ENCODE measurements around the gene NRK.
A peak's percentile ranks its signal among the peaks of the same experiment; 100 is the strongest.
"Not testable (repeated sequence)": the region's sequence is repeated elsewhere in the genome, so short reads cannot be mapped to it uniquely, and the experiment has no call there.

NRK gene, protein sequence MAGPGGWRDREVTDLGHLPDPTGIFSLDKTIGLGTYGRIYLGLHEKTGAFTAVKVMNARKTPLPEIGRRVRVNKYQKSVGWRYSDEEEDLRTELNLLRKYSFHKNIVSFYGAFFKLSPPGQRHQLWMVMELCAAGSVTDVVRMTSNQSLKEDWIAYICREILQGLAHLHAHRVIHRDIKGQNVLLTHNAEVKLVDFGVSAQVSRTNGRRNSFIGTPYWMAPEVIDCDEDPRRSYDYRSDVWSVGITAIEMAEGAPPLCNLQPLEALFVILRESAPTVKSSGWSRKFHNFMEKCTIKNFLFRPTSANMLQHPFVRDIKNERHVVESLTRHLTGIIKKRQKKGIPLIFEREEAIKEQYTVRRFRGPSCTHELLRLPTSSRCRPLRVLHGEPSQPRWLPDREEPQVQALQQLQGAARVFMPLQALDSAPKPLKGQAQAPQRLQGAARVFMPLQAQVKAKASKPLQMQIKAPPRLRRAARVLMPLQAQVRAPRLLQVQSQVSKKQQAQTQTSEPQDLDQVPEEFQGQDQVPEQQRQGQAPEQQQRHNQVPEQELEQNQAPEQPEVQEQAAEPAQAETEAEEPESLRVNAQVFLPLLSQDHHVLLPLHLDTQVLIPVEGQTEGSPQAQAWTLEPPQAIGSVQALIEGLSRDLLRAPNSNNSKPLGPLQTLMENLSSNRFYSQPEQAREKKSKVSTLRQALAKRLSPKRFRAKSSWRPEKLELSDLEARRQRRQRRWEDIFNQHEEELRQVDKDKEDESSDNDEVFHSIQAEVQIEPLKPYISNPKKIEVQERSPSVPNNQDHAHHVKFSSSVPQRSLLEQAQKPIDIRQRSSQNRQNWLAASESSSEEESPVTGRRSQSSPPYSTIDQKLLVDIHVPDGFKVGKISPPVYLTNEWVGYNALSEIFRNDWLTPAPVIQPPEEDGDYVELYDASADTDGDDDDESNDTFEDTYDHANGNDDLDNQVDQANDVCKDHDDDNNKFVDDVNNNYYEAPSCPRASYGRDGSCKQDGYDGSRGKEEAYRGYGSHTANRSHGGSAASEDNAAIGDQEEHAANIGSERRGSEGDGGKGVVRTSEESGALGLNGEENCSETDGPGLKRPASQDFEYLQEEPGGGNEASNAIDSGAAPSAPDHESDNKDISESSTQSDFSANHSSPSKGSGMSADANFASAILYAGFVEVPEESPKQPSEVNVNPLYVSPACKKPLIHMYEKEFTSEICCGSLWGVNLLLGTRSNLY (N-terminal part only)

GRCh38 chrX:105822138-105823091, at the start of gene NRK:
NRK (plus strand) TSS chrX:105822539; CDS start chrX:105822846, 307 bp downstream.
- H3K4me3 ChIP-seq (ENCODE audit: low read length in 2 of 2), result peak within 1 kb of the TSS; percentile 7 to 23
- no peaks in the 10 kb centered on the region for H3K36me3 ChIP-seq (ENCODE audit: control insufficient read depth in 2 of 2, insufficient read depth in 2 of 2, low read length in 2 of 2)
- no peak within 1 kb of the TSS for H3K9ac ChIP-seq (ENCODE audit: low read depth in 1 of 2, low read length in 2 of 2)
- no peaks in the 10 kb centered on the region for H3K4me1 ChIP-seq (ENCODE audit: control insufficient read depth in 2 of 2, insufficient read depth in 2 of 2, low read length in 2 of 2)
- H3K9me3 ChIP-seq (ENCODE audit: control insufficient read depth in 2 of 2, low read length in 2 of 2), result peaks cover 0 to 2% of the 10 kb centered on the region in 2 donors
- no peak within 1 kb of the TSS for H3K27ac ChIP-seq (ENCODE audit: low read depth in 2 of 2, low read length in 2 of 2)
- H3K27me3 ChIP-seq (ENCODE audit: control insufficient read depth in 2 of 2, insufficient read depth in 2 of 2, low read length in 2 of 2), result peaks cover 12 to 26% of the 10 kb centered on the region in 2 donors

GRCh38 chrX:105773801-105774200, 48.5 kb upstream of the NRK start:
- Histone ChIP-seq H3K4me3 (ENCODE audit: low read length in 2 of 2) (no peak overlapping the region), H3K9ac (ENCODE audit: low read depth in 1 of 2, low read length in 2 of 2) (no peak overlapping the region), H3K4me1 (ENCODE audit: control insufficient read depth in 2 of 2, insufficient read depth in 2 of 2, low read length in 2 of 2) (no peaks in the 10 kb centered on the region), H3K36me3 (ENCODE audit: control insufficient read depth in 2 of 2, insufficient read depth in 2 of 2, low read length in 2 of 2) (no peaks in the 10 kb centered on the region), H3K9me3 (ENCODE audit: control insufficient read depth in 2 of 2, low read length in 2 of 2) (no peaks in the 10 kb centered on the region), H3K27ac (ENCODE audit: low read depth in 2 of 2, low read length in 2 of 2) (no peak overlapping the region), H3K27me3 (ENCODE audit: control insufficient read depth in 2 of 2, insufficient read depth in 2 of 2, low read length in 2 of 2) (no peaks in the 10 kb centered on the region)

DNA sequence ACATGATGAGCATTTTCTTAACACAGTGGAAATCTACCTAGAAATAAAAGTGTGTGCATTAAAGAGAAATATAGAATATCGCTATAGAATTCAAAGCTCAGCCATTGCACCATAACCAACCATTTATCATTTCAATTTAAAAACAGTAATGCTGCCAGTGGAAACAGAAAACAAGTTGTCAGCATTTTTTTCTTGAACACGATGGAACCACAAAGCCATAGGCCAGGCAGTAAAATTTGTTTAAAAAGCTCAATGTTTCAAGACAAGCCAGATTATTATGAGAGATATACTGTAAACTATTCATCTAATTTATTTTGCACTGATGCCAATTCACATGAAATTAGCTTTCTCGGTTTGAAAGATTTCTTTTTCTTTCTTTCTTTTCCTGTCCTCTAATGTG, 46.7 kb upstream of the NRK start:
- Histone ChIP-seq H3K27ac (ENCODE audit: low read depth in 2 of 2, low read length in 2 of 2) (no peak overlapping the region), H3K36me3 (ENCODE audit: control insufficient read depth in 2 of 2, insufficient read depth in 2 of 2, low read length in 2 of 2) (no peaks in the 10 kb centered on the region), H3K9me3 (ENCODE audit: control insufficient read depth in 2 of 2, low read length in 2 of 2) (no peaks in the 10 kb centered on the region), H3K9ac (ENCODE audit: low read depth in 1 of 2, low read length in 2 of 2) (no peak overlapping the region), H3K4me1 (ENCODE audit: control insufficient read depth in 2 of 2, insufficient read depth in 2 of 2, low read length in 2 of 2) (no peaks in the 10 kb centered on the region), H3K27me3 (ENCODE audit: control insufficient read depth in 2 of 2, insufficient read depth in 2 of 2, low read length in 2 of 2) (no peaks in the 10 kb centered on the region), H3K4me3 (ENCODE audit: low read length in 2 of 2) (no peak overlapping the region)

DNA sequence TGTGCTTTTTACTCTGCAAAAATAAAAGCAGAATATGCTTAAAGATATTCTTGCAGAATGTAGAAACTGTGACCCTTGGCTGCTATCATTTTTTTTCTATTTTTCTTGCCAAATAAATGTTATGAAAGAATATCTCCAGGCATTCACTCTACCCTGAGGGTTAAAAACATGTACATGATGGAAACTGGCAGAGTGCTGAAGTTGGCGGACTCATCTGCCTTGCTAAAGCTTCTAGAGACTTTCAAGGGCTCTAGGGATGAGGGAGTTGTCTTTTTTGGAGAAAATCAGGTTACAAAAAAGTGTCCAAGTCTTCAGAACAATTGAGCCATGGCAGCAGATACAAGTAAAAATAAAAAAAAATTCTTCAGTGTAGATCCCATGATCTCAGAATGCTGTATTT, 40.5 kb upstream of the NRK start:
- Histone ChIP-seq H3K9ac (ENCODE audit: low read depth in 1 of 2, low read length in 2 of 2) (no peak overlapping the region), H3K27ac (ENCODE audit: low read depth in 2 of 2, low read length in 2 of 2) (no peak overlapping the region), H3K4me1 (ENCODE audit: control insufficient read depth in 2 of 2, insufficient read depth in 2 of 2, low read length in 2 of 2) (no peaks in the 10 kb centered on the region), H3K9me3 (ENCODE audit: control insufficient read depth in 2 of 2, low read length in 2 of 2) (no peaks in the 10 kb centered on the region), H3K4me3 (ENCODE audit: low read length in 2 of 2) (no peak overlapping the region), H3K36me3 (ENCODE audit: control insufficient read depth in 2 of 2, insufficient read depth in 2 of 2, low read length in 2 of 2) (no peaks in the 10 kb centered on the region), H3K27me3 (ENCODE audit: control insufficient read depth in 2 of 2, insufficient read depth in 2 of 2, low read length in 2 of 2) (no peaks in the 10 kb centered on the region)

DNA sequence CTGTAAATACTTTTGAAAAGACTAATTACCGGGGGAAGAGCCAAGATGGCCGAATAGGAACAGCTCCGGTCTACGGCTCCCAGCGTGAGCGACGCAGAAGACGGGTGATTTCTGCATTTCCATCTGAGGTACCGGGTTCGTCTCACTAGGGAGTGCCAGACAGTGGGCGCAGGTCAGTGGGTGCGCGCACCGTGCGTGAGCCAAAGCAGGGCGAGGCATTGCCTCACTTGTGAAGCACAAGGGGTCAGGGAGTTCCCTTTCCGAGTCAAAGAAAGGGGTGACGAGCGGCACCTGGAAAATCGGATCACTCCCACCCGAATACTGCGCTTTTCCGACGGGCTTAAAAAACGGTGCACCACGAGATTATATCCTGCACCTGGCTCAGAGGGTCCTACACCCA, 25.5 kb upstream of the NRK start:
- not testable (repeated sequence) for H3K27me3 ChIP-seq (ENCODE audit: control insufficient read depth in 2 of 2, insufficient read depth in 2 of 2, low read length in 2 of 2); H3K9ac ChIP-seq (ENCODE audit: low read depth in 1 of 2, low read length in 2 of 2); H3K4me3 ChIP-seq (ENCODE audit: low read length in 2 of 2); H3K9me3 ChIP-seq (ENCODE audit: control insufficient read depth in 2 of 2, low read length in 2 of 2); H3K4me1 ChIP-seq (ENCODE audit: control insufficient read depth in 2 of 2, insufficient read depth in 2 of 2, low read length in 2 of 2); H3K27ac ChIP-seq (ENCODE audit: low read depth in 2 of 2, low read length in 2 of 2); H3K36me3 ChIP-seq (ENCODE audit: control insufficient read depth in 2 of 2, insufficient read depth in 2 of 2, low read length in 2 of 2)

DNA sequence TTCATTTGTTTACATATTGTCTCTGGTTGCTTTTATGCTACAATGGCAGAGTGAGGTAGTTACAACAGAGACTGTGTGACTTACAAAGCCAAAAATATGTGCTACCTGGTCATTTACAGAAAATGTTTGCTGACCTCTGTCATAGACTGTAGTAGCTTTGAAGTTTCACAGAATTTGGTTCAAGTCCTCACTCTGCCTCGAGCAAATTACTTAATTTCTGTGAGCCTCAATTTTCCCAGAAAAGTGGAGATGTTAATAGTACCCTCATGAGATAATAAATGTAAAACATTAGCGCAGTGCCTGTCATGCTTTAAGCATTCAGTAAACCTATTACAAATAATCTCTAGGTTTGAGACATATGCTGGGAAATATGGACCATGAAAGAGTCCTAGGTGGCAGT, 18.4 kb upstream of the NRK start:
- H3K9me3 ChIP-seq (ENCODE audit: control insufficient read depth in 2 of 2, low read length in 2 of 2), result no peaks in the 10 kb centered on the region
- no peaks in the 10 kb centered on the region for H3K4me1 ChIP-seq (ENCODE audit: control insufficient read depth in 2 of 2, insufficient read depth in 2 of 2, low read length in 2 of 2)
- H3K36me3 ChIP-seq (ENCODE audit: control insufficient read depth in 2 of 2, insufficient read depth in 2 of 2, low read length in 2 of 2), result no peaks in the 10 kb centered on the region
- H3K4me3 ChIP-seq (ENCODE audit: low read length in 2 of 2), result no peak overlapping the region
- H3K27ac ChIP-seq (ENCODE audit: low read depth in 2 of 2, low read length in 2 of 2), result no peak overlapping the region
- no peak overlapping the region for H3K9ac ChIP-seq (ENCODE audit: low read depth in 1 of 2, low read length in 2 of 2)
- no peaks in the 10 kb centered on the region for H3K27me3 ChIP-seq (ENCODE audit: control insufficient read depth in 2 of 2, insufficient read depth in 2 of 2, low read length in 2 of 2)

DNA sequence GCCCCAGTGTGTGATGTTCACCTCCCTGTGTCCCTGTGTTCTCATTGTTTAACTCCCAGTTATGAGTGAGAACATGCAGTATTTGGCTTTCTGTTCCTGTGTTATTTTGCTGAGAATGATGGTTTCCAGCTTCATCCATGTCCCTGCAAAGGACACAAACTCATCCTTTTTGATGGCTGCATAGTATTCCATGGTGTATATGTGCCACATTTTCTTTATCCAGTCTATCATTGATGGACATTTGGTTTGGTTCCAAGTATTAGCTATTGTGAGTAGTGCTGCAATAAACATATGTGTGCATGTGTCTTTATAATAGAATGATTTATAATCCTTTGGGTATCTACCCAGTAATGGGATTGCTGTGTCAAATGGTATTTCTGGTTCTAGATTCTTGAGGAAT, 16.7 kb upstream of the NRK start:
- not testable (repeated sequence) for H3K36me3 ChIP-seq (ENCODE audit: control insufficient read depth in 2 of 2, insufficient read depth in 2 of 2, low read length in 2 of 2); H3K4me3 ChIP-seq (ENCODE audit: low read length in 2 of 2); H3K4me1 ChIP-seq (ENCODE audit: control insufficient read depth in 2 of 2, insufficient read depth in 2 of 2, low read length in 2 of 2); H3K9ac ChIP-seq (ENCODE audit: low read depth in 1 of 2, low read length in 2 of 2); H3K27me3 ChIP-seq (ENCODE audit: control insufficient read depth in 2 of 2, insufficient read depth in 2 of 2, low read length in 2 of 2); H3K9me3 ChIP-seq (ENCODE audit: control insufficient read depth in 2 of 2, low read length in 2 of 2); H3K27ac ChIP-seq (ENCODE audit: low read depth in 2 of 2, low read length in 2 of 2)

- Histone ChIP-seq H3K36me3 (ENCODE audit: control insufficient read depth in 2 of 2, insufficient read depth in 2 of 2, low read length in 2 of 2) (no peaks in the 10 kb centered on the region), H3K27ac (ENCODE audit: low read depth in 2 of 2, low read length in 2 of 2) (no peak overlapping the region), H3K4me3 (ENCODE audit: low read length in 2 of 2) (no peak overlapping the region), H3K9ac (ENCODE audit: low read depth in 1 of 2, low read length in 2 of 2) (no peak overlapping the region), H3K9me3 (ENCODE audit: control insufficient read depth in 2 of 2, low read length in 2 of 2) (no peaks in the 10 kb centered on the region), H3K27me3 (ENCODE audit: control insufficient read depth in 2 of 2, insufficient read depth in 2 of 2, low read length in 2 of 2) (peaks cover 6 to 10% of the 10 kb centered on the region in 2 donors), H3K4me1 (ENCODE audit: control insufficient read depth in 2 of 2, insufficient read depth in 2 of 2, low read length in 2 of 2) (no peaks in the 10 kb centered on the region)
Observed at GRCh38 chrX:105816517-105816916, 5.8 kb upstream of the NRK start.

GRCh38 chrX:105820247-105820646, 2.1 kb upstream of the NRK start:
- H3K27ac ChIP-seq (ENCODE audit: low read depth in 2 of 2, low read length in 2 of 2), result no peak overlapping the region
- H3K4me1 ChIP-seq (ENCODE audit: control insufficient read depth in 2 of 2, insufficient read depth in 2 of 2, low read length in 2 of 2), result no peaks in the 10 kb centered on the region
- no peak overlapping the region for H3K4me3 ChIP-seq (ENCODE audit: low read length in 2 of 2)
- no peak overlapping the region for H3K9ac ChIP-seq (ENCODE audit: low read depth in 1 of 2, low read length in 2 of 2)
- H3K27me3 ChIP-seq (ENCODE audit: control insufficient read depth in 2 of 2, insufficient read depth in 2 of 2, low read length in 2 of 2), result peaks cover 12 to 26% of the 10 kb centered on the region in 2 donors
- H3K9me3 ChIP-seq (ENCODE audit: control insufficient read depth in 2 of 2, low read length in 2 of 2), result peaks cover 0 to 2% of the 10 kb centered on the region in 2 donors
- no peaks in the 10 kb centered on the region for H3K36me3 ChIP-seq (ENCODE audit: control insufficient read depth in 2 of 2, insufficient read depth in 2 of 2, low read length in 2 of 2)

All from mucosa of rectum (tissue), 2 donors.